ENCODE results near the gene TMEM164. TPM values are rescaled to one million over a fixed set of nuclear protein-coding genes. Genes with fewer than 3 reads are reported as not detected.

Gene TMEM164
- total and polyA plus RNA-seq, 2 experiments from 2014 or later, result 3.4 to 17.2 TPM

- Histone ChIP-seq H3K9me2 (ENCODE audit: insufficient read depth) (no peaks in the 10 kb centered on the region), H3K4me1 (ENCODE audit: insufficient read depth) (no peaks in the 10 kb centered on the region), H4K20me1 (replicated peaks; ENCODE audit: insufficient read depth) (no peaks in the 10 kb centered on the region), H3K36me3 (ENCODE audit: insufficient read depth) (no peaks in the 10 kb centered on the region), H2AFZ (no peak overlapping the region), H3F3A (replicated peaks; ENCODE audit: low read depth) (no peaks in the 10 kb centered on the region), H3K27me3 (ENCODE audit: insufficient read depth) (no peaks in the 10 kb centered on the region), H3K4me3 (no peak overlapping the region), H3K27ac (ENCODE audit: low read depth) (no peak overlapping the region), H3K79me2 (replicated peaks; ENCODE audit: insufficient read depth) (no peaks in the 10 kb centered on the region), H3K4me2 (no peak overlapping the region)
- Mint-ChIP-seq H3K36me3 (ENCODE audit: low read depth) (no peaks in the 10 kb centered on the region; the same call in 2 of the 3 replicates), H3K27ac (no peak overlapping the region), H3K4me3 (no peak overlapping the region), H3K4me1 (peaks cover 17% of the 10 kb centered on the region), H3K27me3 (ENCODE audit: insufficient read depth, low read depth, poor library complexity) (no peaks in the 10 kb centered on the region), H3K9me3 (no peaks in the 10 kb centered on the region)
- peak; percentile 59 for ATAC-seq
- TF ChIP-seq, protein P1, sequence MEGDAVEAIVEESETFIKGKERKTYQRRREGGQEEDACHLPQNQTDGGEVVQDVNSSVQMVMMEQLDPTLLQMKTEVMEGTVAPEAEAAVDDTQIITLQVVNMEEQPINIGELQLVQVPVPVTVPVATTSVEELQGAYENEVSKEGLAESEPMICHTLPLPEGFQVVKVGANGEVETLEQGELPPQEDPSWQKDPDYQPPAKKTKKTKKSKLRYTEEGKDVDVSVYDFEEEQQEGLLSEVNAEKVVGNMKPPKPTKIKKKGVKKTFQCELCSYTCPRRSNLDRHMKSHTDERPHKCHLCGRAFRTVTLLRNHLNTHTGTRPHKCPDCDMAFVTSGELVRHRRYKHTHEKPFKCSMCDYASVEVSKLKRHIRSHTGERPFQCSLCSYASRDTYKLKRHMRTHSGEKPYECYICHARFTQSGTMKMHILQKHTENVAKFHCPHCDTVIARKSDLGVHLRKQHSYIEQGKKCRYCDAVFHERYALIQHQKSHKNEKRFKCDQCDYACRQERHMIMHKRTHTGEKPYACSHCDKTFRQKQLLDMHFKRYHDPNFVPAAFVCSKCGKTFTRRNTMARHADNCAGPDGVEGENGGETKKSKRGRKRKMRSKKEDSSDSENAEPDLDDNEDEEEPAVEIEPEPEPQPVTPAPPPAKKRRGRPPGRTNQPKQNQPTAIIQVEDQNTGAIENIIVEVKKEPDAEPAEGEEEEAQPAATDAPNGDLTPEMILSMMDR (conservative IDR thresholded peaks at IDR 0.05; ENCODE audit: low read depth in 2 of 2), result peak; percentile 44 to 53
- TF ChIP-seq JUNB (IDR thresholded peaks at IDR 0.05; ENCODE audit: unreplicated experiment), result no peak
- DNase-seq (ENCODE audit: low spot score), result peak; percentile 35
These were observed 142.9 kb downstream of the TMEM164 start for GRCh38 chrX:110145854-110146253.

DNA sequence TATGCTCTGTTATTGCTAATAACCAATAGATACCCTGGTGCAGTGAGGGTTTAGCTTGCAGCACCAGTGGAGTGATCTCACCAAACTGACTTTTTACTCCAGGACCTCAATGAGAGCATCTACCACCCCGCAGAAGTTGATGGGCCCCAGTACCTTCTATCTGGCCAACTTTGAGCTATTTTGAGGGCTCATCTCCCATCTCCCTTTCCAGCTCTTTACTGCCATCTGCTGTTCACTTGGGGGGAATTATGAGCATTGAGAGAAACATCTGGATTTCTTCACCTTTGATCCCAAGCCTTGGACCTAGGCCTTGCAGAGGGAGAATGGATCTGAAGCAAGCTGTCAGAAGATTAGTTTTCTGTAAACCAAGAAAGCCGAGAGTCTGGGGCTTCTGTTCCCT, 143.6 kb downstream of the TMEM164 start:
- Histone ChIP-seq H3K36me3 (ENCODE audit: insufficient read depth) (no peaks in the 10 kb centered on the region), H3F3A (replicated peaks; ENCODE audit: low read depth) (no peaks in the 10 kb centered on the region), H3K4me3 (no peak overlapping the region), H3K79me2 (replicated peaks; ENCODE audit: insufficient read depth) (no peaks in the 10 kb centered on the region), H3K27me3 (ENCODE audit: insufficient read depth) (no peaks in the 10 kb centered on the region), H3K4me1 (ENCODE audit: insufficient read depth) (no peaks in the 10 kb centered on the region), H3K27ac (ENCODE audit: low read depth) (no peak overlapping the region), H2AFZ (no peak overlapping the region), H4K20me1 (replicated peaks; ENCODE audit: insufficient read depth) (no peaks in the 10 kb centered on the region), H3K4me2 (no peak overlapping the region), H3K9me2 (ENCODE audit: insufficient read depth) (no peaks in the 10 kb centered on the region)
- H3K27ac Mint-ChIP-seq, result no peak overlapping the region
- H3K9me3 Mint-ChIP-seq, result no peaks in the 10 kb centered on the region
- peak; percentile 65 for ATAC-seq
- no peak overlapping the region for H3K4me3 Mint-ChIP-seq
- H3K27me3 Mint-ChIP-seq (ENCODE audit: insufficient read depth, low read depth, poor library complexity), result no peaks in the 10 kb centered on the region
- peaks cover 17% of the 10 kb centered on the region for H3K4me1 Mint-ChIP-seq
- DNase-seq (ENCODE audit: low spot score), result peak; percentile 65
- no peak for TF ChIP-seq ZNF114 (CRISPR knock-in tag; IDR thresholded peaks at IDR 0.05)
- TF ChIP-seq, protein P1 (conservative IDR thresholded peaks at IDR 0.05; ENCODE audit: low read depth in 2 of 2), result peak; percentile 50 to 75
- no peak for TF ChIP-seq POLR2AphosphoS5 (IDR thresholded peaks at IDR 0.05; ENCODE audit: low read depth)
- no peaks in the 10 kb centered on the region; the same call in 2 of the 3 replicates for H3K36me3 Mint-ChIP-seq (ENCODE audit: low read depth)

GRCh38 chrX:110153244-110153643, 150.3 kb downstream of the TMEM164 start:
- Mint-ChIP-seq H3K9me3 (no peaks in the 10 kb centered on the region), H3K36me3 (ENCODE audit: low read depth) (no peaks in the 10 kb centered on the region; the same call in 2 of the 3 replicates), H3K4me1 (no peaks in the 10 kb centered on the region), H3K27ac (no peak overlapping the region), H3K4me3 (no peak overlapping the region), H3K27me3 (ENCODE audit: insufficient read depth, low read depth, poor library complexity) (no peaks in the 10 kb centered on the region)
- Histone ChIP-seq H3K4me2 (no peak overlapping the region), H3F3A (replicated peaks; ENCODE audit: low read depth) (no peaks in the 10 kb centered on the region), H3K79me2 (replicated peaks; ENCODE audit: insufficient read depth) (no peaks in the 10 kb centered on the region), H3K27me3 (ENCODE audit: insufficient read depth) (no peaks in the 10 kb centered on the region), H3K36me3 (ENCODE audit: insufficient read depth) (no peaks in the 10 kb centered on the region), H2AFZ (no peak overlapping the region), H3K9me2 (ENCODE audit: insufficient read depth) (no peaks in the 10 kb centered on the region), H3K27ac (ENCODE audit: low read depth) (no peak overlapping the region), H3K4me3 (no peak overlapping the region), H4K20me1 (replicated peaks; ENCODE audit: insufficient read depth) (no peaks in the 10 kb centered on the region), H3K4me1 (ENCODE audit: insufficient read depth) (no peaks in the 10 kb centered on the region)
- TF ChIP-seq CREB1 (CRISPR knock-in tag; IDR thresholded peaks at IDR 0.05; ENCODE audit: low read depth) (no peak), ZNF331 (CRISPR knock-in tag; IDR thresholded peaks at IDR 0.05; ENCODE audit: low read depth) (no peak)
- TF ChIP-seq, protein P2, sequence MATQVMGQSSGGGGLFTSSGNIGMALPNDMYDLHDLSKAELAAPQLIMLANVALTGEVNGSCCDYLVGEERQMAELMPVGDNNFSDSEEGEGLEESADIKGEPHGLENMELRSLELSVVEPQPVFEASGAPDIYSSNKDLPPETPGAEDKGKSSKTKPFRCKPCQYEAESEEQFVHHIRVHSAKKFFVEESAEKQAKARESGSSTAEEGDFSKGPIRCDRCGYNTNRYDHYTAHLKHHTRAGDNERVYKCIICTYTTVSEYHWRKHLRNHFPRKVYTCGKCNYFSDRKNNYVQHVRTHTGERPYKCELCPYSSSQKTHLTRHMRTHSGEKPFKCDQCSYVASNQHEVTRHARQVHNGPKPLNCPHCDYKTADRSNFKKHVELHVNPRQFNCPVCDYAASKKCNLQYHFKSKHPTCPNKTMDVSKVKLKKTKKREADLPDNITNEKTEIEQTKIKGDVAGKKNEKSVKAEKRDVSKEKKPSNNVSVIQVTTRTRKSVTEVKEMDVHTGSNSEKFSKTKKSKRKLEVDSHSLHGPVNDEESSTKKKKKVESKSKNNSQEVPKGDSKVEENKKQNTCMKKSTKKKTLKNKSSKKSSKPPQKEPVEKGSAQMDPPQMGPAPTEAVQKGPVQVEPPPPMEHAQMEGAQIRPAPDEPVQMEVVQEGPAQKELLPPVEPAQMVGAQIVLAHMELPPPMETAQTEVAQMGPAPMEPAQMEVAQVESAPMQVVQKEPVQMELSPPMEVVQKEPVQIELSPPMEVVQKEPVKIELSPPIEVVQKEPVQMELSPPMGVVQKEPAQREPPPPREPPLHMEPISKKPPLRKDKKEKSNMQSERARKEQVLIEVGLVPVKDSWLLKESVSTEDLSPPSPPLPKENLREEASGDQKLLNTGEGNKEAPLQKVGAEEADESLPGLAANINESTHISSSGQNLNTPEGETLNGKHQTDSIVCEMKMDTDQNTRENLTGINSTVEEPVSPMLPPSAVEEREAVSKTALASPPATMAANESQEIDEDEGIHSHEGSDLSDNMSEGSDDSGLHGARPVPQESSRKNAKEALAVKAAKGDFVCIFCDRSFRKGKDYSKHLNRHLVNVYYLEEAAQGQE (IDR thresholded peaks at IDR 0.05; ENCODE audit: unreplicated experiment), result no peak
- ATAC-seq (no peak), DNase-seq (ENCODE audit: low spot score) (no peak)
